IPS-18a (cell line): ENCODE data around the gene C16orf78.
"Not testable (repeated sequence)": the region's sequence is repeated elsewhere in the genome, so short reads cannot be mapped to it uniquely, and the experiment has no call there.

ENCODE experiments used
- H3K27ac ChIP-seq: one replicate; pipeline ENCODE4 v1.5.1; 2013; ENCODE audit warnings: low read length
- H3K27me3 ChIP-seq: one replicate; pipeline ENCODE4 v1.6.1; 2013; ENCODE audit warnings: mild to moderate bottlenecking, low read length; ENCODE audit not compliant: control insufficient read depth, insufficient read depth
- H3K36me3 ChIP-seq: one replicate; pipeline ENCODE4 v1.6.1; 2013; ENCODE audit warnings: low read depth, low read length; ENCODE audit not compliant: control insufficient read depth
- H3K4me1 ChIP-seq: one replicate; pipeline ENCODE4 v1.6.1; 2013; ENCODE audit warnings: low read depth, low read length; ENCODE audit not compliant: control insufficient read depth
- H3K4me3 ChIP-seq: one replicate; pipeline ENCODE4 v1.5.1; 2013; ENCODE audit warnings: low read length
- H3K9ac ChIP-seq: one replicate; pipeline ENCODE4 v1.6.1; 2013; ENCODE audit warnings: mild to moderate bottlenecking, low read length, moderate library complexity
- H3K9me3 ChIP-seq: one replicate; pipeline ENCODE4 v1.6.1; 2013; ENCODE audit warnings: low read depth, low read length; ENCODE audit not compliant: control insufficient read depth

The C16orf78 gene

DNA sequence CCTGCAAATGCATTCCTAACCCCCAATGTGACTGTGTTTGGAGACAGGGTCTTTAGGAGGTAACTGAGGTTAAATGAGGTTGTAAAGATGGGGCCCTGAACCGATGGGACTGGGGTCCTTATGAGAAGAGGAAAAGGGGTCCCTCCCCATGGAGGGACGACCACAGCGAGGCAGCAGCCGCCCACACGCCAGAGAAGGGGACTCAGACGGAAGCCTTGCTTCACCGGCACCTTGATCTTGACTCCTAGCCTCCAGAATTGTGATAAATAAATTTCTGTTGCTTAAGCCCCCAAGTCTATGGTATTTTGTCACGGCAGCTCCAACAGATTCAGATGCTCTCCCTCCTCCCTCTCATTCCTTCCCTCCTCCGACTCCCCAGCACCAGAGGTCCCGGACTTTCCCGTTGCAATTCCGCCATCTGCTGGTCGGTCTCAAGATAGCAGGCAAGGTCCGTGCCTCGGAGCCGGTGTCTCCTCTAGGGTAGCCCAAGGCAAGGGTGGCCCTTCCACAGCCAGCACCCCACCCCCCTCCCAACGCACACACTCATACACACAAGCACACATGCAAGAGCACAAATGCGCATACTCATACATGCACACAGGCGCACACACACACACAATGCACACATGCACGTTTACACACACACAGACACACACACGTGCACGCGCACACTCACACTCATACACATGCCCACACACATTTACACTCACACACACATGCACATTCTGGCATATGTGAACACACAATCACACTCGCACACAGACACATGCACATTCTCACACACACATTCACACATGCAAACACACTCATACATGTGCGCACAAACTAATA lies 23.1 kb upstream of the C16orf78 start:
- Histone ChIP-seq H3K4me3 (no peak overlapping the region), H3K9me3 (no peaks in the 10 kb centered on the region), H3K27ac (no peak overlapping the region), H3K9ac (no peak overlapping the region), H3K36me3 (no peaks in the 10 kb centered on the region), H3K4me1 (peaks cover 4% of the 10 kb centered on the region), H3K27me3 (no peaks in the 10 kb centered on the region)

DNA sequence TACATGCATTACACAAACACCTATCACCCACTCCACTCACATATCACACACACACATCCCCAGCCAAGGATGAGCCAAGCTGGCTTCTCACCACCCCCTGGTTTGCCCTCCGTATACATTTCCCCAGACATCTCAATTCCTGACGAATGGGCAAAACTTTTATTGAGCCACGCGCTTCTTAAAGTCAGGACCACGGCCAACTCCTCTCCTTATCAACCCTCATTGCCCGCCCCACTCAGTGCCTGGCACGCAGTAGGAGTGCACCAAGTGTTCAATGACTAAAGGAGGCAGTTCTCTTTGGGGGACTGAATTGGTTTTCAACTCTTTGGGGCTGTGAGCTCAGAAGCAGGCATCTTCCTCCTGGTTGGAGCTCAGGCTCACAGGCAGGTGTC lies 22.5 kb upstream of the C16orf78 start:
- H3K9me3 ChIP-seq, result no peaks in the 10 kb centered on the region
- no peak overlapping the region for H3K9ac ChIP-seq
- no peaks in the 10 kb centered on the region for H3K27me3 ChIP-seq
- H3K4me1 ChIP-seq, result peaks cover 4% of the 10 kb centered on the region
- H3K27ac ChIP-seq, result no peak overlapping the region
- H3K36me3 ChIP-seq, result no peaks in the 10 kb centered on the region
- no peak overlapping the region for H3K4me3 ChIP-seq

DNA sequence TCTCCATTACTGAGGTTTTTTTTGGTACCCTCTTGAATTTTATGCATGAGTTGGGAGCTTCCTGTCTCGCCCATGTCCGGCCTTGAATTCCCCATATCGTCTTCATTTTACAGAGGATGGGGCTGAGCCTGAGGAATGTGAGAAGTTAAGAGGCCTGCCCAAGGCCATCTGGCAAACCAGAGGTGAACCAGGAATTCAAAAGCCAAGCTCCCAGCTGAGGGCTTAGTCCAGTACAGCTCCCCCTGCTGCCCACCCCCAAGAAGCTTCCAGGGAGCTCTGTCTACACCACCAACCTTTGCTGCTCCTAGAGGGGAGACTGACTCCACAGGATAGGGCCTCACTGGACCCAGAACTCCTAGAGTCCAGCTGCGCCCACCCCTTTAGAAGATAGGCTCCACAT lies 20.7 kb upstream of the C16orf78 start:
- H3K27me3 ChIP-seq, result no peaks in the 10 kb centered on the region

DNA sequence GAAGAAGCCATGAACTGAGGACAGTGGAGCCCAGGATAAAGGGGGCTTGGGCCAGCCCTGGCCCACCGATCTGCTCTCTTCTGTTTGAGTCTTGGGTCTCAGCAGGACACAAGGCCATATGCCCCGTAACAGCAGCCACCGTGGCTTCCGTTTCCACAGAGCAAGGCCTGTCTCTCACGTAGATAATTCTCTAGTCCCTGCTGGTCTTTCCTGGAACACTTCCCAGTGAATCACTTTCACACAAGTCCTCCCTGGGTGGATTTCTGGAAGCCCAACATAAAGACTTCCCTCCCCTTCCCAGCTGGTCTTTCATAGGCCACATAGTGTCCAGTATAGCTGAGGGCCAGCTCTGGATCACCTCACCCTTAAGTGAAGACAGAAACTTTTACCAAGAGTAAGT lies 19.9 kb upstream of the C16orf78 start:
- no peaks in the 10 kb centered on the region for H3K9me3 ChIP-seq
- no peak overlapping the region for H3K9ac ChIP-seq
- peaks cover 4% of the 10 kb centered on the region for H3K4me1 ChIP-seq
- H3K27ac ChIP-seq, result no peak overlapping the region
- no peak overlapping the region for H3K4me3 ChIP-seq
- H3K36me3 ChIP-seq, result no peaks in the 10 kb centered on the region
- H3K27me3 ChIP-seq, result no peaks in the 10 kb centered on the region

More for the DNA sequence above, 20.7 kb upstream of the C16orf78 start:
- no peaks in the 10 kb centered on the region for H3K36me3 ChIP-seq
- H3K27ac ChIP-seq, result no peak overlapping the region
- H3K9ac ChIP-seq, result no peak overlapping the region
- H3K9me3 ChIP-seq, result no peaks in the 10 kb centered on the region
- H3K4me1 ChIP-seq, result peaks cover 4% of the 10 kb centered on the region
- H3K4me3 ChIP-seq, result no peak overlapping the region

DNA sequence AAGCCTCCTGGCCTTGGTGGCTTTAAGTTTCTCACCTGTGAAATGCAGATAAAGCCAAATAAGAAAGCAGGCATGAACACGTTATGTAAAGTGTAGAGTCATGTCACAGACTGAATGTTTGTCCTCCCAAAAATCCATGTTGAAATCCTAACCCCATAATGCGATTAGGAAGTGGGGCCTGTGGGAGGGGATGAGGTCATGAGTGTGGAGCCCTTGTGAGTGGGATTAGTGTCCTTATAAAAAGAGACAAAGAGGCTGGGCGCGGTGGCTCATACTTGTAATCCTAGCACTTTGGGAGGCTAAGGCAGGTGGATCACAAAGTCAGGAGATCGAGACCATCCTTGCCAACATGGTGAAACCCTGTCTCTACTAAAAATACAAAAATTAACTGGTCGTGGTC lies 19.5 kb upstream of the C16orf78 start:
- H3K4me3 ChIP-seq, result no peak overlapping the region
- no peaks in the 10 kb centered on the region for H3K36me3 ChIP-seq
- H3K9ac ChIP-seq, result no peak overlapping the region
- peaks cover 4% of the 10 kb centered on the region for H3K4me1 ChIP-seq
- no peaks in the 10 kb centered on the region for H3K27me3 ChIP-seq
- no peak overlapping the region for H3K27ac ChIP-seq
- no peaks in the 10 kb centered on the region for H3K9me3 ChIP-seq

DNA sequence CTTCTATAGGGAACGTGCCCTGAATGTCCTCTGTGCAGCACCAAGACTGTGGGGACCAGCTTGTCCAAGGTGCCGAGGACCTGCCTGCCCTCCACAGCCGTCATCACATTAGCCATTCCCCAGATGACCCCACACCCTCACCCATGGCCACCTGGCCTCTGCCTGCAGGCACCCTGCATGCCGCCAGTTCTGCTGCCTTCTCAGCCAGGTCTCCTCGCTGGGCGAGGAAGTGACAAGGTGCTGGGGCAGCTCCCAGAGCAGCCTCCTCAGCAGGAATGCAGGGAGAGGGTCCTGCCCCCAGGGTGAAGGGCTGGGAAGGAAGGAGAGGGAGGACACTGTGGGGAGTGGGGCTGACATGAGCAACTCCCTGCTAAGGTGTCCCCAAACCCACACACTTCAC lies 18.6 kb upstream of the C16orf78 start:
- Histone ChIP-seq H3K9ac (no peak overlapping the region), H3K36me3 (no peaks in the 10 kb centered on the region), H3K4me1 (peaks cover 4% of the 10 kb centered on the region), H3K4me3 (no peak overlapping the region), H3K27ac (no peak overlapping the region), H3K9me3 (no peaks in the 10 kb centered on the region), H3K27me3 (no peaks in the 10 kb centered on the region)

DNA sequence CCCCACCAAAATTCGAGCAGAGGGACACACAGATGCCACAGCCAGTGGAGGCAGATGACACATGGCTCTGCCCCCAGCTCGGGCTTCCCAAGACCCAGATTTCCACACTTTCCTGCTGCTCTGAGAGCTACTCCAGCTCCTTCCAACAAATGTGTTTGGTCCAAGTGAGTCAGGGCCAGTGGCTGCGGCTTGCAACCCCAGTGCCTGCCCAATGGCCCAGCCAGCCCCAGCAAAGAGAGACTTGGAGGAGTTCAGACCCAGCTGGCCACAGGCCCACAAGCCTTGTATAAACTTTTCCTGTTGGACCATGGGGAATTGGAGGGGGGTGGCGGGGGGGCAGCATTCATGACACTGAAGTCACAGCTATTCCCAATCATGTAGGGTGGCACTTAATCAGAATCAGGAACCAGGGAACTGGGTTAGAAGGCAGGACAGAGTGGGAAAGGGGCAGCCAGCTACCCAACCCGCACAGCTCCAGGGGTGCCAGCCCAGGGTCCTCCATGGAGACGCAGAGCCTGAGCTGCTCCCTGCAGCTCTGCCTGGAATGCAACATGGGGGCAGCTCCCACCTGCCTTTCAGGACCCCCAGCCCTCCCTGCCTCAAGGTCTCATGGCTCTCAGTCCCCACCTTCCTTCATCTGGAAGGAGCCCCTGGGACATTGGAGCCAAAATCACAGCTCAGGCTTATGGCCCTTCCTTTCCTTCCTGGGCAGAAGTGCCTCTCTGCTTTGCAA lies 17.5 kb upstream of the C16orf78 start:
- no peaks in the 10 kb centered on the region for H3K36me3 ChIP-seq
- no peak overlapping the region for H3K9ac ChIP-seq
- H3K27me3 ChIP-seq, result no peaks in the 10 kb centered on the region
- peaks cover 4% of the 10 kb centered on the region for H3K4me1 ChIP-seq
- H3K9me3 ChIP-seq, result no peaks in the 10 kb centered on the region
- no peak overlapping the region for H3K4me3 ChIP-seq
- H3K27ac ChIP-seq, result no peak overlapping the region

DNA sequence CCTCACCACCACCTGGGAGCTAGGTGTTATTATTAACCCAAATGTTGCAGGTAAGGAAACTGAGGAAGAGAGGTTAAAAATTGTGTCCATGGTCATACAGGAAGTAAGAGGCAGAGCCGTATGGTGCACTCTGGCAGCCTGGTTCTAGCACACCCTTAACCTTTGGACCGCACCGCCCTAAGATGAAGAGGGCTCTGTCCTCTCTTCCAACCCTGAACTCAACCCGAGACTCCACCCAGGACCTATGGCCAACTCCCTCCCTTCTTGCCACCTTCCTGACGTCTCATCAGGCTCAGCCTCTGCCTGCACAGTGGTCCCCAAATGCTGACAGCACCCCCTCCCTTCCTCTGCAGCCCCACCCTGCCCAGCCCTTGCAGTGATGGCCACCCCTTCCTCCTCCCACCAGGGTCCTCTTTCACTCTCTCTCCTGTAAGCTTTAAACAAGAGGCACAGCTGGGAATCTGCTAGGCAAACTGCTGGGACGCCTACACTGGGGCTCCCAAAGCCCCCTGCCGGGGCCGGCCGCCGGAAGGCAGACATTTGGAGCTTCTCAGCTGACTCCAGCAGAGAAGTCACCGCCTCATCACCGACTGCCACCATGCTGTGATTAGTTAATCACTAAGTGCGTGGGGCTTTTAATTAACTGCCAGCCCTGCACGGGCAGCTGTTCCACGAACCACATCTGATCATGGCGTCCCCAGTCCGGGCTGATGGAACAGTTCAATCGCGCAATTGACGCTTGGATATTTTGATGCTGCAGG lies 16.7 kb upstream of the C16orf78 start:
- Histone ChIP-seq H3K27me3 (no peaks in the 10 kb centered on the region), H3K4me1 (peaks cover 4% of the 10 kb centered on the region), H3K27ac (no peak overlapping the region), H3K36me3 (no peaks in the 10 kb centered on the region), H3K9me3 (no peaks in the 10 kb centered on the region), H3K9ac (no peak overlapping the region), H3K4me3 (no peak overlapping the region)

DNA sequence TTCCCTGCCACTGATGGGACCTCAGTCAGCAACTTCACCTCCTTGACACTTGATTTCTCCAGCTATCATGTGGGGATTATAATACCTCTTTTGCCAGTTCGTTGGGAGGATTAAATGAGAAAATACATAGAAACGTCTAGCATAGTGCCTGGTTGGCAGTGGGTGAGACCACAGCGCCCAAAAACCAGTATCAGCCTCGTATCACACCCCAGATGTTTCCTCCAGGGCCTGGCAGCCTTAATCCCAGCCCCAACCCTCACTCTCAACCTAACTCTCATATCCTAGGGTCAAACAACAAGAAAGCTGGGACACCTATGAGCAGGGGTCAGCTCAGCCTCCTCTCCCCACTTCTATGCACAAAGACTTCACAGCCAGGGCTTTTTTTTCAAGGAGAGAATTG lies 14.0 kb upstream of the C16orf78 start:
- H3K9ac ChIP-seq, result no peak overlapping the region
- no peaks in the 10 kb centered on the region for H3K27me3 ChIP-seq
- H3K36me3 ChIP-seq, result no peaks in the 10 kb centered on the region
- H3K4me3 ChIP-seq, result no peak overlapping the region
- H3K9me3 ChIP-seq, result no peaks in the 10 kb centered on the region
- no peaks in the 10 kb centered on the region for H3K4me1 ChIP-seq
- no peak overlapping the region for H3K27ac ChIP-seq

DNA sequence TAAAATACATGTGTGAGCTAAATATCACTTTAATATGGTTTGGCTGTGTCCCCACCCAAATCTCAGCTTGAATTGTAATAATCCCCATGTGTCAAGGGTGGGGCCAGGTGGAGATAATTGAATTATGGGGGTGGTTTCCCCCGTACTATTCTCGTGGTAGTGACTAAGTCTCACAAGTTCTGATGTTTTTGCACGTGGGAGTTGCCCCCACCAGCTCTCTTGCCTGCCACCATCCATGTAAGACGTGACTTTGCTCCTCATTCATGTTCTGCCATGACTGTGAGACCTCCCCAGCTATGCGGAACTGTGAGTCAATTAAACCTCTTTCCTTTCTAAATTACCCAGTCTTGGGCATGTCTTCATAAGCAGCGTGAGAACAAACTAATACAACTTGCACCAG lies 11.9 kb upstream of the C16orf78 start:
- H3K9me3 ChIP-seq, H3K27me3 ChIP-seq, H3K27ac ChIP-seq, H3K4me3 ChIP-seq, H3K36me3 ChIP-seq, H3K4me1 ChIP-seq, H3K9ac ChIP-seq: not testable (repeated sequence)

DNA sequence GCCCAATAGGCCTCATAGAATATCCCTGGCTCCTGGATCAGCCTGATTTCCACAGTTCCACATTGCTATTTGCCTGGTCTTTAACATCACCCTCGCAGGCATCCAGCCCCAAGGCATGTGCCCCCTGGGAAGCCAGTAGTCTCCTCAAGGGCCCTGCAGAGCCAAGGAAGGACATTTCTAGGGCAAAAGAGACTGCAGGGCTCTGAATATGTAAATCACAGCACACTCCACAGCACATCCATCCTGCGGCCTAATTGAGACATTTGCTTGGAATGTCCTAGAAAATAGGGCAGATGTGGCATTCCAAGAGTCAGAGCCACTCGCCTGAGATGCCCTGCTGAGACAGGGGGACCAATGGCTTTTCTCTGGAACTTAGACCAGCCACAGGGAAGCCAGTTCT lies 11.4 kb upstream of the C16orf78 start:
- Histone ChIP-seq H3K4me3 (no peak overlapping the region), H3K36me3 (no peaks in the 10 kb centered on the region), H3K4me1 (peaks cover 8% of the 10 kb centered on the region), H3K9ac (no peak overlapping the region), H3K27ac (no peak overlapping the region), H3K27me3 (no peaks in the 10 kb centered on the region), H3K9me3 (no peaks in the 10 kb centered on the region)
